ENCODE results near the gene DRG2. TPM values are rescaled to one million over a fixed set of nuclear protein-coding genes. Genes with fewer than 3 reads are reported as not detected.

DRG2 gene
- total and polyA plus RNA-seq, 9 of the 15 experiments (the other 6 are each of a cell fraction or from before 2014, with no cell fraction given): 6.6 to 36.7 (median 26.1) TPM

GRCh38 chr17:18056214-18056613, 31.5 kb upstream of the DRG2 start:
- ChIA-PET CTCF (ENCODE audit: low intra/inter-chr PET ratio) (no interaction called here), POLR2A (no interaction called here)
- Histone ChIP-seq H3K9me1 (ENCODE audit: control insufficient read depth, insufficient read depth, low read length) (no peaks in the 10 kb centered on the region), H3K27ac (ENCODE audit: extremely low read depth, low read depth, low read length) (no peak overlapping the region), H3K4me1 (replicated peaks in 1 of 2; ENCODE audit: control insufficient read depth in 2 of 2, insufficient read depth in 2 of 2, low read length in 2 of 2) (no peaks in the 10 kb centered on the region), H4K20me1 (replicated peaks; ENCODE audit: control insufficient read depth, insufficient read depth, low read length) (no peaks in the 10 kb centered on the region), H3K4me3 (no peak overlapping the region), H2AFZ (ENCODE audit: low read depth, low read length) (no peak overlapping the region), H3K9ac (ENCODE audit: insufficient read depth in 1 of 2, low read depth in 2 of 2, low read length in 2 of 2) (no peak overlapping the region), H3K4me2 (ENCODE audit: insufficient read depth, low read length) (no peak overlapping the region), H3K79me2 (ENCODE audit: control insufficient read depth, insufficient read depth, low read length) (no peaks in the 10 kb centered on the region), H3K9me3 (replicated peaks; ENCODE audit: control insufficient read depth, insufficient read depth, low read depth, low read length) (no peaks in the 10 kb centered on the region), H3K27me3 (ENCODE audit: control insufficient read depth in 2 of 2, insufficient read depth in 2 of 2, low read length in 2 of 2) (no peaks in the 10 kb centered on the region), H3K36me3 (ENCODE audit: control insufficient read depth, insufficient read depth, low read length) (peaks cover 31% of the 10 kb centered on the region; the same call in 1 of the 3 replicates)
- TF ChIP-seq SMARCC2 (IDR thresholded peaks at IDR 0.05; ENCODE audit: low read depth): no peak
- no peak for FAIRE-seq
- intact Hi-C loops (cut with micrococcal nuclease) (no loop called here), in situ Hi-C loops (cut with MboI) (no loop called here)
- DNase-seq (ENCODE audit: extremely low read depth in 1 of 4, low spot score in 3 of 4): no peak
- BruUV-seq (replicated peaks): no TSS peak
- WGBS (ENCODE audit: insufficient coverage, low coverage, missing lambda C conversion rate): 58% methylated on average over 3 of the region's 3 CpGs
- no peak for ATAC-seq

GRCh38 chr17:18059283-18059682, 28.5 kb upstream of the DRG2 start:
- Histone ChIP-seq H2AFZ (ENCODE audit: low read depth, low read length) (no peak overlapping the region), H3K4me3 (no peak overlapping the region), H3K79me2 (ENCODE audit: control insufficient read depth, insufficient read depth, low read length) (no peaks in the 10 kb centered on the region), H3K4me1 (replicated peaks in 1 of 2; ENCODE audit: control insufficient read depth in 2 of 2, insufficient read depth in 2 of 2, low read length in 2 of 2) (no peaks in the 10 kb centered on the region), H3K9ac (ENCODE audit: insufficient read depth in 1 of 2, low read depth in 2 of 2, low read length in 2 of 2) (no peak overlapping the region), H3K9me3 (replicated peaks; ENCODE audit: control insufficient read depth, insufficient read depth, low read depth, low read length) (no peaks in the 10 kb centered on the region), H3K36me3 (ENCODE audit: control insufficient read depth, insufficient read depth, low read length) (peaks cover 40% of the 10 kb centered on the region; the same call in 2 of the 3 replicates), H4K20me1 (replicated peaks; ENCODE audit: control insufficient read depth, insufficient read depth, low read length) (no peaks in the 10 kb centered on the region), H3K4me2 (ENCODE audit: insufficient read depth, low read length) (no peak overlapping the region), H3K27me3 (ENCODE audit: control insufficient read depth in 2 of 2, insufficient read depth in 2 of 2, low read length in 2 of 2) (no peaks in the 10 kb centered on the region), H3K27ac (ENCODE audit: extremely low read depth, low read depth, low read length) (no peak overlapping the region), H3K9me1 (ENCODE audit: control insufficient read depth, insufficient read depth, low read length) (no peaks in the 10 kb centered on the region)
- in situ Hi-C loops (cut with MboI): no loop called here
- no peak for ATAC-seq
- 62% methylated on average over 5 of the region's 5 CpGs for WGBS (ENCODE audit: insufficient coverage, low coverage, missing lambda C conversion rate)
- intact Hi-C loops (cut with micrococcal nuclease): no loop called here
- DNase-seq (ENCODE audit: extremely low read depth in 1 of 4, low spot score in 3 of 4): no peak
- FAIRE-seq: no peak
- POLR2A ChIA-PET: interaction anchor here (0.6 to 1.6 kb wide), 2 partner anchors 9 to 206 kb away, joined by 3 to 4 read pairs; no protein-coding TSS in a partner anchor
- CTCF ChIA-PET (ENCODE audit: low intra/inter-chr PET ratio): no interaction called here
- BruUV-seq (replicated peaks): no TSS peak
- TF ChIP-seq ASH1L (IDR thresholded peaks at IDR 0.05; ENCODE audit: borderline replicate concordance, low read depth, partially characterized antibody) (no peak), TRIM24 (IDR thresholded peaks at IDR 0.05) (no peak), XRCC5 (IDR thresholded peaks at IDR 0.05; ENCODE audit: low read depth, low read length) (no peak), ZNF41 (CRISPR knock-in tag; conservative IDR thresholded peaks at IDR 0.05) (no peak), TAF15 (IDR thresholded peaks at IDR 0.05; ENCODE audit: low read depth, low read length) (no peak), BCLAF1 (IDR thresholded peaks at IDR 0.05; ENCODE audit: borderline replicate concordance in 1 of 2, control insufficient read depth in 1 of 2, low read depth in 2 of 2, low read length in 1 of 2) (no peak)
- TF ChIP-seq, protein P1, sequence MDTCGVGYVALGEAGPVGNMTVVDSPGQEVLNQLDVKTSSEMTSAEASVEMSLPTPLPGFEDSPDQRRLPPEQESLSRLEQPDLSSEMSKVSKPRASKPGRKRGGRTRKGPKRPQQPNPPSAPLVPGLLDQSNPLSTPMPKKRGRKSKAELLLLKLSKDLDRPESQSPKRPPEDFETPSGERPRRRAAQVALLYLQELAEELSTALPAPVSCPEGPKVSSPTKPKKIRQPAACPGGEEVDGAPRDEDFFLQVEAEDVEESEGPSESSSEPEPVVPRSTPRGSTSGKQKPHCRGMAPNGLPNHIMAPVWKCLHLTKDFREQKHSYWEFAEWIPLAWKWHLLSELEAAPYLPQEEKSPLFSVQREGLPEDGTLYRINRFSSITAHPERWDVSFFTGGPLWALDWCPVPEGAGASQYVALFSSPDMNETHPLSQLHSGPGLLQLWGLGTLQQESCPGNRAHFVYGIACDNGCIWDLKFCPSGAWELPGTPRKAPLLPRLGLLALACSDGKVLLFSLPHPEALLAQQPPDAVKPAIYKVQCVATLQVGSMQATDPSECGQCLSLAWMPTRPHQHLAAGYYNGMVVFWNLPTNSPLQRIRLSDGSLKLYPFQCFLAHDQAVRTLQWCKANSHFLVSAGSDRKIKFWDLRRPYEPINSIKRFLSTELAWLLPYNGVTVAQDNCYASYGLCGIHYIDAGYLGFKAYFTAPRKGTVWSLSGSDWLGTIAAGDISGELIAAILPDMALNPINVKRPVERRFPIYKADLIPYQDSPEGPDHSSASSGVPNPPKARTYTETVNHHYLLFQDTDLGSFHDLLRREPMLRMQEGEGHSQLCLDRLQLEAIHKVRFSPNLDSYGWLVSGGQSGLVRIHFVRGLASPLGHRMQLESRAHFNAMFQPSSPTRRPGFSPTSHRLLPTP (IDR thresholded peaks at IDR 0.05; ENCODE audit: borderline replicate concordance, extremely low read depth, insufficient read length): no peak
